Fibroblast of lung (primary cell): ENCODE data around the gene PRODH2. TPM values are rescaled to one million over a fixed set of nuclear protein-coding genes. Genes with fewer than 3 reads are reported as not detected.

Experiments
- DNase-seq, 2 donors: peaks; one replicate each; pipeline versions ENCODE4 v3.0.0 to v3.0.0-alpha.2; 2010; ENCODE audit warnings: low read depth in 2 of 2
- H2AFZ ChIP-seq: 2 replicates; pipeline ENCODE4 v1.5.1; 2012; ENCODE audit warnings: low read length, control low read depth, inconsistent platforms
- H3K27ac ChIP-seq: 2 replicates; pipeline ENCODE4 v1.5.1; 2011; ENCODE audit warnings: low read length, control low read depth; ENCODE audit not compliant: insufficient read depth
- H3K27me3 ChIP-seq: 2 replicates; pipeline ENCODE4 v1.5.1; 2011; ENCODE audit warnings: mild to moderate bottlenecking, low read length; ENCODE audit not compliant: control insufficient read depth, insufficient read depth
- H3K36me3 ChIP-seq: 2 replicates; pipeline ENCODE4 v1.5.1; 2011; ENCODE audit warnings: low read length; ENCODE audit not compliant: control insufficient read depth, insufficient read depth
- H3K4me1 ChIP-seq: 2 replicates; pipeline ENCODE4 v1.5.1; 2011; ENCODE audit warnings: low read length; ENCODE audit not compliant: control insufficient read depth, insufficient read depth; ENCODE audit errors: extremely low read depth
- H3K4me2 ChIP-seq: 2 replicates; pipeline ENCODE4 v1.5.1; 2011; ENCODE audit warnings: low read length, control low read depth; ENCODE audit not compliant: insufficient read depth; ENCODE audit errors: extremely low read depth
- H3K4me3 ChIP-seq, 4 experiments: fragments of 200-600 bp in 1 of 4; sonication (generic) in 1 of 4; replicated peaks in 1 of 4; 2 replicates each; pipeline ENCODE4 v1.5.1; 2011 to 2016; ENCODE audit warnings: low read length in 4 of 4, low read depth in 3 of 4, mild to moderate bottlenecking in 3 of 4, control low read depth in 2 of 4, inconsistent platforms in 1 of 4, mixed read lengths in 1 of 4; ENCODE audit not compliant: insufficient read depth in 1 of 4; ENCODE audit errors: control extremely low read depth in 1 of 4
- H3K79me2 ChIP-seq: 2 replicates; pipeline ENCODE4 v1.5.1; 2012; ENCODE audit warnings: mild to moderate bottlenecking, low read length, inconsistent platforms; ENCODE audit not compliant: control insufficient read depth, insufficient read depth
- H3K9ac ChIP-seq: 2 replicates; pipeline ENCODE4 v1.5.1; 2011; ENCODE audit warnings: mild to moderate bottlenecking, low read length, control low read depth; ENCODE audit not compliant: insufficient read depth
- H3K9me3 ChIP-seq: 2 replicates; pipeline ENCODE4 v1.5.1; 2012; ENCODE audit warnings: low read depth, low read length; ENCODE audit not compliant: control insufficient read depth, insufficient read depth
- H4K20me1 ChIP-seq: 2 replicates; pipeline ENCODE4 v1.5.1; 2011; ENCODE audit warnings: low read length; ENCODE audit not compliant: control insufficient read depth, insufficient read depth; ENCODE audit errors: extremely low read depth
- CTCF ChIP-seq, 2 donors: IDR thresholded peaks in 1 of 2; conservative IDR thresholded peaks in 1 of 2; 1 replicate in 1 of 2; 2 replicates in 1 of 2; pipeline ENCODE4 v1.5.1; 2011 to 2012; ENCODE audit warnings: low read length in 2 of 2, control low read depth in 1 of 2, inconsistent platforms in 1 of 2, low read depth in 1 of 2, mild to moderate bottlenecking in 1 of 2
- EZH2 ChIP-seq: IDR thresholded peaks from 2 replicates; pipeline ENCODE4 v1.5.1; 2012; ENCODE audit warnings: low read length, control low read depth, mild to moderate bottlenecking; ENCODE audit errors: missing control alignments
- polyA plus RNA-seq, 2 donors: library from polyadenylated mRNA; depleted of rRNA in 1 of 2; stranded (reverse) in 1 of 2; unstranded in 1 of 2; fragments of >200 nt; gene quantifications; 2 replicates each; pipeline ENCODE4 v1.2.1, GENCODE V29; 2011 to 2012; ENCODE audit warnings: missing spikeins in 1 of 2
- total RNA-seq: library from RNA; depleted of rRNA; stranded (reverse); fragments of >200 nt; gene quantifications from 2 replicates; pipeline ENCODE4 v1.2.1, GENCODE V29; 2014

PRODH2 gene
- total and polyA plus RNA-seq, 2 donors (not counting 1 experiment from before 2014, with no cell fraction given), result not detected

DNA sequence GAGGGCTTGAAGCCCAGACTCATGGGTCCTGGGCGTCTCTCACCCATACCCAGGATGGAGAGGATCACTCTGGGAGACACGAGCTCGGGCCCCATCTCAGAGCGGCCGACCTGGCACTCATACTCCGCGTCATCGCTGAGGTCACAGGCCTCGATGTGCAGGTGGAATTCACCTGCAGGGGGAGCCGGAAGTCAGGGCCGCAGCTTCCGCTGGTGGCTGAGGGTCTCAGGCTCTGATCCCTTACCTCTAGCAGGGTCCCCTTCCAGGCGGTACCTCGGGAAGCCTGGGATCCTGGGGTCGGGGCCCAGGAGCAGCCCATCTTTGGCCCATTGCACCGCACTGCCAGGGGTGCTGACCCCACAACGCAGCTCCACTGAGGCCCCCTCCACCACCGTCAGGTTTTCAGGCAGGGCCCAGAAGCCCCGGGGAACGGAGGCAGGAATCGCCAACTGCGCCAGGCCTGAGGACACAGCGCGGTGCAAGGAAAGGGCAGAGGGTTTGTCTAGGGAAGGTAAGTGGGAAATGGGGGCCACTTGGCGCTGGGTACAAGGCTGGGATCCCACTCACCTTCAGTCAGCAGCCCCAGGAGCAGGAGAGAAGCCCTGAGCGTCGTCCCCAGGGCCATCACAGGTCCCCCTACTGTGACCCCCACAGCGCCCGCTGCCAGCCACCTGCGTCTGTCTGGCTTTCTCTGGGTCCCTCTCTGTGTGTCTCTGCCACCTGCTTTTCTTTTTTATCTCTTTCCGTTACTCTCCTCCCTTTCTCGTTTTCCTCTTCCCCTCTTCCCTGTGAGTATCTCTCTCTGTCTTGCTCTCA is 38.8 kb upstream of the PRODH2 start:
- Histone ChIP-seq H3K4me1 (no peaks in the 10 kb centered on the region), H2AFZ (no peak overlapping the region), H3K9ac (no peak overlapping the region), H3K27ac (no peak overlapping the region), H4K20me1 (no peaks in the 10 kb centered on the region), H3K36me3 (no peaks in the 10 kb centered on the region), H3K4me2 (no peak overlapping the region), H3K4me3 (no peak overlapping the region), H3K9me3 (no peaks in the 10 kb centered on the region), H3K79me2 (no peaks in the 10 kb centered on the region), H3K27me3 (peaks cover 25% of the 10 kb centered on the region)
- TF ChIP-seq EZH2, result no peak
- TF ChIP-seq CTCF (conservative IDR thresholded peaks at IDR 0.05 in 1 of 2, IDR thresholded peaks at IDR 0.05 in 1 of 2; ENCODE audit: low read depth in 1 of 2, low read length in 2 of 2), result no peak
- DNase-seq, result no peak

DNA sequence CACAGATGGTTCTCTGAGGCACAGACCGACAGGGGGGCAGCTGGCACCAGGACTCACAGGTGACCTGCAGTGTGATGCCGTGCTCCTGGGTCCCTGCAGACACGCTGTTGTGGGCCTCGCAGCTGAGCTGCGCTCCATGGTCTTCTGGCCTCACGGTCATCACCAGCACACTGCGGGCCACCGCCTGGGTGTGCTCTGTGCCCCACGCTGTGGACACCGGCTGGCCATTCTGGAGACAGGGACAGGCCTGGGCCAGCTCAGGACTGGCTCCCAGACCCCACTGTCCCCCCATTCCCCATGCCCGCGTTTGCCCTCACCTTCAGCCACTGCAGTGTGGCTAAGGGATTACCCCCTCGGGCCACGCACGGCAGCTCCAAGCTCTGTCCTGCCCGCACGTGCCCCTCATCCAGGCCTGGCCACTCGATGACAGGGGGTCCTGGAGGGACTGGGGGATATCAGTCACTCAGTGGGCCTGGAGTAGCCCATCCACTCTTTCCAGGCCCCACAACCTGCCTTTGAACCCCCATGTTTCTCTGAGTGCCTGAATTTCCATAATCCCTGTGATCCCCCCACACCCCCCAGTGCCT is 36.4 kb upstream of the PRODH2 start:
- Histone ChIP-seq H3K9ac (no peak overlapping the region), H3K4me1 (no peaks in the 10 kb centered on the region), H4K20me1 (no peaks in the 10 kb centered on the region), H3K27me3 (peaks cover 31% of the 10 kb centered on the region), H3K79me2 (no peaks in the 10 kb centered on the region), H3K4me3 (no peak overlapping the region), H2AFZ (no peak overlapping the region), H3K36me3 (no peaks in the 10 kb centered on the region), H3K4me2 (no peak overlapping the region), H3K9me3 (no peaks in the 10 kb centered on the region), H3K27ac (no peak overlapping the region)
- no peak for DNase-seq
- no peak for TF ChIP-seq EZH2
- no peak for TF ChIP-seq CTCF (conservative IDR thresholded peaks at IDR 0.05 in 1 of 2, IDR thresholded peaks at IDR 0.05 in 1 of 2; ENCODE audit: low read depth in 1 of 2, low read length in 2 of 2)

DNA sequence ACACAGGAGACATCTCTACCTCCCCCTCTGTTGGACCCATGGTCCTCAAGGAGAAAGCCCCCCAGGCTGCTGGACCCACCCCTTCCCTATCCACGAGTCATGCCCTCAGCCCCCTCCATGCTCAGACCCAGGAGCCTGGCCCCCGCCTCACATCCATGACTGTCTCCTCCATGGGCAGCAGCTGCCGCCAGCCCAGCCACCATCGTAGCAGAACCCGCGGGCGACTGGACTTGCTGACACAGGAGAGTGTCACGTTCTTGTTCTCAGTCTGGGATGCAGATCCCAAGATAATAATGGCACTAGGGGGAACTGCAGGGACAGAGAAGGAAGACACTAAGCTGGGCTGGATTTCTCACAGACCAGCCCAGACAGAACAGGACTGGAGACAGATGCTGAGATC is 35.8 kb upstream of the PRODH2 start:
- Histone ChIP-seq H3K4me2 (no peak overlapping the region), H3K9ac (no peak overlapping the region), H3K27me3 (peaks cover 33% of the 10 kb centered on the region), H4K20me1 (no peaks in the 10 kb centered on the region), H3K36me3 (no peaks in the 10 kb centered on the region), H2AFZ (no peak overlapping the region), H3K27ac (no peak overlapping the region), H3K4me1 (no peaks in the 10 kb centered on the region), H3K9me3 (no peaks in the 10 kb centered on the region), H3K4me3 (no peak overlapping the region), H3K79me2 (no peaks in the 10 kb centered on the region)
- no peak for DNase-seq
- TF ChIP-seq CTCF (conservative IDR thresholded peaks at IDR 0.05 in 1 of 2, IDR thresholded peaks at IDR 0.05 in 1 of 2; ENCODE audit: low read depth in 1 of 2, low read length in 2 of 2) (no peak), EZH2 (no peak)
